Endodermal cell (in vitro differentiated cells): Measurements from ENCODE around the gene JAKMIP2. TPM values are rescaled to one million over a fixed set of nuclear protein-coding genes. Genes with fewer than 3 reads are reported as not detected.

Experiments used
- DNase-seq: peaks from one replicate; pipeline ENCODE4 v3.0.0-alpha.2; 2017
- H3K27ac ChIP-seq: 2 replicates; pipeline ENCODE4 v1.5.1; 2013; ENCODE audit warnings: mild to moderate bottlenecking, low read depth, low read length, moderate library complexity
- H3K27me3 ChIP-seq: 2 replicates; pipeline ENCODE4 v1.6.1; 2013; ENCODE audit warnings: mild to moderate bottlenecking, low read length, moderate library complexity; ENCODE audit not compliant: insufficient read depth, control insufficient read depth, poor library complexity, severe bottlenecking
- H3K36me3 ChIP-seq: 2 replicates; pipeline ENCODE4 v1.7.0; 2013; ENCODE audit warnings: mild to moderate bottlenecking, low read length, moderate library complexity; ENCODE audit not compliant: control insufficient read depth, insufficient read depth
- H3K4me1 ChIP-seq: one replicate; pipeline ENCODE4 v1.7.0; 2013; ENCODE audit warnings: low read length; ENCODE audit not compliant: control insufficient read depth, insufficient read depth
- H3K4me3 ChIP-seq: 2 replicates; pipeline ENCODE4 v1.5.1; 2013; ENCODE audit warnings: mild to moderate bottlenecking, low read length, moderate library complexity
- H3K9ac ChIP-seq: 2 replicates; pipeline ENCODE4 v1.6.1; 2013; ENCODE audit warnings: mild to moderate bottlenecking, low read length, moderate library complexity; ENCODE audit not compliant: poor library complexity, severe bottlenecking; ENCODE audit errors: extremely low read depth
- H3K9me3 ChIP-seq: 2 replicates; pipeline ENCODE4 v1.6.1; 2013; ENCODE audit warnings: mild to moderate bottlenecking, low read length, moderate library complexity; ENCODE audit not compliant: control insufficient read depth
- H3K27ac Mint-ChIP-seq: 2 replicates; pipeline ENCODE4 v1.8.0; 2020; ENCODE audit warnings: mixed read lengths
- H3K27me3 Mint-ChIP-seq: 2 replicates; pipeline ENCODE4 v1.8.0; 2021; ENCODE audit warnings: mild to moderate bottlenecking, mixed read lengths; ENCODE audit not compliant: insufficient read depth
- H3K36me3 Mint-ChIP-seq: 2 replicates; pipeline ENCODE4 v1.8.0; 2020; ENCODE audit warnings: low read depth, mixed read lengths
- H3K4me1 Mint-ChIP-seq: 2 replicates; pipeline ENCODE4 v1.8.0; 2020; ENCODE audit warnings: mixed read lengths
- H3K4me3 Mint-ChIP-seq: 2 replicates; pipeline ENCODE4 v1.8.0; 2020; ENCODE audit warnings: mild to moderate bottlenecking, moderate library complexity, mixed read lengths
- H3K9me3 Mint-ChIP-seq: 2 replicates; pipeline ENCODE4 v1.8.0; 2020; ENCODE audit warnings: mild to moderate bottlenecking, mixed read lengths
- WGBS, 2 experiments: methylation state at CpG; one replicate each; pipeline versions ENCODE4 v1.1.5 to v1.1.7; 2013; ENCODE audit warnings: missing lambda C conversion rate in 2 of 2, mixed read lengths in 1 of 2; ENCODE audit not compliant: insufficient coverage in 1 of 2, insufficient read length in 1 of 2; 5-methylcytosine and 5-hydroxymethylcytosine counted together
- total RNA-seq, 2 donors: library from RNA; stranded (reverse); fragmentation: NEBNext Ultra II Directional in 1 of 2; extraction: Animal tissue kit (Norgen Biotek cat#: 25700) in 1 of 2; gene quantifications; 2 replicates in 1 of 2; 3 replicates in 1 of 2; pipeline ENCODE4 v1.2.1, GENCODE V29; 2021
- TF ChIP-seq, protein P1 (sequence below): fragments of 200-600 bp; sonication (generic); conservative IDR thresholded peaks from 2 replicates; pipeline ENCODE4 v1.5.0; 2021; ENCODE audit warnings: antibody characterized with exemption, mild to moderate bottlenecking

The JAKMIP2 gene
- total RNA-seq, 2 donors from 2014 or later, result 6.9 to 16.7 TPM

- Mint-ChIP-seq H3K27ac (no peak overlapping the region), H3K9me3 (no peaks in the 10 kb centered on the region)
Measured at GRCh38 chr5:147633173-147633572, 149.4 kb downstream of the JAKMIP2 start.

GRCh38 chr5:147631428-147632003 lies 151.0 kb downstream of the JAKMIP2 start:
- peaks cover 3% of the 10 kb centered on the region for H3K4me1 ChIP-seq
- TF ChIP-seq, protein P1, sequence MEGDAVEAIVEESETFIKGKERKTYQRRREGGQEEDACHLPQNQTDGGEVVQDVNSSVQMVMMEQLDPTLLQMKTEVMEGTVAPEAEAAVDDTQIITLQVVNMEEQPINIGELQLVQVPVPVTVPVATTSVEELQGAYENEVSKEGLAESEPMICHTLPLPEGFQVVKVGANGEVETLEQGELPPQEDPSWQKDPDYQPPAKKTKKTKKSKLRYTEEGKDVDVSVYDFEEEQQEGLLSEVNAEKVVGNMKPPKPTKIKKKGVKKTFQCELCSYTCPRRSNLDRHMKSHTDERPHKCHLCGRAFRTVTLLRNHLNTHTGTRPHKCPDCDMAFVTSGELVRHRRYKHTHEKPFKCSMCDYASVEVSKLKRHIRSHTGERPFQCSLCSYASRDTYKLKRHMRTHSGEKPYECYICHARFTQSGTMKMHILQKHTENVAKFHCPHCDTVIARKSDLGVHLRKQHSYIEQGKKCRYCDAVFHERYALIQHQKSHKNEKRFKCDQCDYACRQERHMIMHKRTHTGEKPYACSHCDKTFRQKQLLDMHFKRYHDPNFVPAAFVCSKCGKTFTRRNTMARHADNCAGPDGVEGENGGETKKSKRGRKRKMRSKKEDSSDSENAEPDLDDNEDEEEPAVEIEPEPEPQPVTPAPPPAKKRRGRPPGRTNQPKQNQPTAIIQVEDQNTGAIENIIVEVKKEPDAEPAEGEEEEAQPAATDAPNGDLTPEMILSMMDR, result no peak
- H3K9me3 Mint-ChIP-seq, result no peaks in the 10 kb centered on the region
- peaks cover 2% of the 10 kb centered on the region for H3K27me3 Mint-ChIP-seq
- H3K4me3 ChIP-seq, result no peak overlapping the region
- no peak overlapping the region for H3K27ac ChIP-seq
- no peaks in the 10 kb centered on the region for H3K9me3 ChIP-seq
- peaks cover 2% of the 10 kb centered on the region for H3K36me3 Mint-ChIP-seq
- H3K9ac ChIP-seq, result no peak overlapping the region
- H3K4me3 Mint-ChIP-seq, result no peak overlapping the region
- 91 to 100% methylated on average over 1 to 3 of the region's 4 CpGs for WGBS, 2 experiments
- no peaks in the 10 kb centered on the region for H3K36me3 ChIP-seq
- no peaks in the 10 kb centered on the region for H3K27me3 ChIP-seq
- DNase-seq, result no peak
- no peak overlapping the region for H3K27ac Mint-ChIP-seq
- peaks cover 20% of the 10 kb centered on the region for H3K4me1 Mint-ChIP-seq

More at GRCh38 chr5:147633173-147633572, 149.4 kb downstream of the JAKMIP2 start:
- Histone ChIP-seq H3K9ac (no peak overlapping the region), H3K36me3 (no peaks in the 10 kb centered on the region), H3K27ac (no peak overlapping the region), H3K4me3 (no peak overlapping the region), H3K4me1 (peaks cover 3% of the 10 kb centered on the region), H3K9me3 (no peaks in the 10 kb centered on the region), H3K27me3 (no peaks in the 10 kb centered on the region)
- peaks cover 12% of the 10 kb centered on the region for H3K4me1 Mint-ChIP-seq
- no peak overlapping the region for H3K4me3 Mint-ChIP-seq
- peaks cover 4% of the 10 kb centered on the region for H3K36me3 Mint-ChIP-seq
- H3K27me3 Mint-ChIP-seq, result peaks cover 2% of the 10 kb centered on the region
- TF ChIP-seq, protein P1, result no peak
- no peak for DNase-seq

DNA sequence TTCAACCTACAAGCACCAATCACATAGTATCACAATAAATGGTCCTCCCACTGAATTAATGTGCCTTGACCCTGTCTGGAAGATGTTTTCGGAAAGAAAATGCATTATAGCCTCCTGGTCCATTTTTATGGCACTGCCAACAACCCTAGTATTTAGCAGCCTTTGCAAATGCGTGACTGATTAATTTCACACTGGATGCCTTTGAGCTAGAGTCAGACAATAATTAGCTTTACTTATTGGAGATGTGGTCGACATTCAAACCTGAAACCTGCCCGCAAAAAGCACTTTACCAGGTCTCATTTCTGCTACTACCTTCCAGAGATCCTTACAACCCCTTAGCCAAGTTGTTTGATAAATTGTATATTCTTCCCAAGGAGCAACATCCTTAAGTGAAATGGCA lies 153.3 kb downstream of the JAKMIP2 start:
- H3K36me3 ChIP-seq, result no peaks in the 10 kb centered on the region
- H3K4me1 ChIP-seq, result peaks cover 3% of the 10 kb centered on the region
- no peaks in the 10 kb centered on the region for H3K9me3 Mint-ChIP-seq
- H3K27me3 ChIP-seq, result no peaks in the 10 kb centered on the region
- WGBS, 2 experiments, result 82 to 92% methylated on average over 4 of the region's 4 CpGs
- H3K36me3 Mint-ChIP-seq, result no peaks in the 10 kb centered on the region
- no peak overlapping the region for H3K27ac Mint-ChIP-seq
- no peak overlapping the region for H3K4me3 ChIP-seq
- DNase-seq, result no peak
- H3K9ac ChIP-seq, result no peak overlapping the region
- TF ChIP-seq, protein P1, result no peak
- peaks cover 2% of the 10 kb centered on the region for H3K27me3 Mint-ChIP-seq
- no peaks in the 10 kb centered on the region for H3K9me3 ChIP-seq
- peak overlapping the region; percentile 28 for H3K27ac ChIP-seq
- H3K4me3 Mint-ChIP-seq, result no peak overlapping the region
- peaks cover 26% of the 10 kb centered on the region for H3K4me1 Mint-ChIP-seq
